ENCODE measurements around the gene RNF8.
A peak's percentile ranks its signal among the peaks of the same experiment; 100 is the strongest.

Gene RNF8

GRCh38 chr6:37432916-37433656 lies 79.3 kb downstream of the RNF8 start, which contains the start of gene CMTR1:
CMTR1 (plus strand) TSS chr6:37433221; CDS start chr6:37435630, 2,409 bp downstream.
- TF ChIP-seq CTCF (IDR thresholded peaks at IDR 0.05; ENCODE audit: low read depth, low read length, missing control alignments): no peak
- Histone ChIP-seq H3K36me3 (replicated peaks) (peaks cover 14% of the 10 kb centered on the region), H3K27me3 (replicated peaks) (no peaks in the 10 kb centered on the region), H3K4me3 (ENCODE audit: low read depth, low read length) (peak within 1 kb of the TSS; percentile 84), H3K27ac (peak within 1 kb of the TSS; percentile 80)
- DNase-seq: peak; percentile 88
- in situ Hi-C loops (cut with HindIII; ENCODE audit: low pct_ligation_motif_present, low sequenced_read_pairs): no loop called here

- TF ChIP-seq CTCF (IDR thresholded peaks at IDR 0.05; ENCODE audit: low read depth, low read length, missing control alignments): no peak
- DNase-seq: peak; percentile 5
- Histone ChIP-seq H3K27me3 (replicated peaks) (no peaks in the 10 kb centered on the region), H3K27ac (peak overlapping the region; percentile 80), H3K36me3 (replicated peaks) (peaks cover 14% of the 10 kb centered on the region), H3K4me3 (ENCODE audit: low read depth, low read length) (peak overlapping the region; percentile 84)
- in situ Hi-C loops (cut with HindIII; ENCODE audit: low pct_ligation_motif_present, low sequenced_read_pairs): no loop called here
Observed at GRCh38 chr6:37433657-37434271, 80.0 kb downstream of the RNF8 start.

GRCh38 chr6:37435373-37435772 lies 81.6 kb downstream of the RNF8 start:
- DNase-seq: no peak
- in situ Hi-C loops (cut with HindIII; ENCODE audit: low pct_ligation_motif_present, low sequenced_read_pairs): no loop called here
- TF ChIP-seq CTCF (IDR thresholded peaks at IDR 0.05; ENCODE audit: low read depth, low read length, missing control alignments): no peak
- H3K4me3 ChIP-seq (ENCODE audit: low read depth, low read length): no peak overlapping the region
- no peak overlapping the region for H3K27ac ChIP-seq
- H3K27me3 ChIP-seq (replicated peaks): no peaks in the 10 kb centered on the region
- peaks cover 14% of the 10 kb centered on the region for H3K36me3 ChIP-seq (replicated peaks)

GRCh38 chr6:37435816-37436215 lies 82.0 kb downstream of the RNF8 start:
- H3K4me3 ChIP-seq (ENCODE audit: low read depth, low read length): no peak overlapping the region
- no peaks in the 10 kb centered on the region for H3K27me3 ChIP-seq (replicated peaks)
- H3K36me3 ChIP-seq (replicated peaks): peaks cover 14% of the 10 kb centered on the region
- no peak overlapping the region for H3K27ac ChIP-seq
- TF ChIP-seq CTCF (IDR thresholded peaks at IDR 0.05; ENCODE audit: low read depth, low read length, missing control alignments): peak; percentile 18
- in situ Hi-C loops (cut with HindIII; ENCODE audit: low pct_ligation_motif_present, low sequenced_read_pairs): no loop called here
- DNase-seq: no peak

GRCh38 chr6:37438930-37439329 lies 85.1 kb downstream of the RNF8 start:
- in situ Hi-C loops (cut with HindIII; ENCODE audit: low pct_ligation_motif_present, low sequenced_read_pairs): no loop called here
- peaks cover 23% of the 10 kb centered on the region for H3K36me3 ChIP-seq (replicated peaks)
- H3K4me3 ChIP-seq (ENCODE audit: low read depth, low read length): no peak overlapping the region
- no peak for DNase-seq
- TF ChIP-seq CTCF (IDR thresholded peaks at IDR 0.05; ENCODE audit: low read depth, low read length, missing control alignments): no peak
- H3K27me3 ChIP-seq (replicated peaks): no peaks in the 10 kb centered on the region
- no peak overlapping the region for H3K27ac ChIP-seq
